BLaER1 (cell line): ENCODE measurements around the gene CNOT3.
"Not testable (repeated sequence)": the region's sequence is repeated elsewhere in the genome, so short reads cannot be mapped to it uniquely, and the experiment has no call there.

Experiments used
- H3K27ac ChIP-seq: shearing (Covaris generic); formaldehyde crosslinking; 2 replicates; pipeline ENCODE4 v1.8.1; 2022
- H3K27me3 ChIP-seq: shearing (Covaris generic); formaldehyde crosslinking; 2 replicates; pipeline ENCODE4 v1.8.1; 2022
- H3K36me3 ChIP-seq: shearing (Covaris generic); formaldehyde crosslinking; 2 replicates; pipeline ENCODE4 v1.8.1; 2022
- H3K4me1 ChIP-seq: shearing (Covaris generic); formaldehyde crosslinking; 2 replicates; pipeline ENCODE4 v1.8.1; 2022
- H3K4me2 ChIP-seq: shearing (Covaris generic); formaldehyde crosslinking; 2 replicates; pipeline ENCODE4 v1.8.1; 2022
- H3K4me3 ChIP-seq: shearing (Covaris generic); formaldehyde crosslinking; 2 replicates; pipeline ENCODE4 v1.8.1; 2022
- H3K9ac ChIP-seq: shearing (Covaris generic); formaldehyde crosslinking; 2 replicates; pipeline ENCODE4 v1.8.1; 2022
- H3K9me3 ChIP-seq: shearing (Covaris generic); formaldehyde crosslinking; 2 replicates; pipeline ENCODE4 v1.8.1; 2022
- H4K20me1 ChIP-seq: shearing (Covaris generic); formaldehyde crosslinking; 2 replicates; pipeline ENCODE4 v1.8.1; 2022
- Cebpa-rat ChIP-seq: shearing (Covaris generic); IDR thresholded peaks from 2 replicates; pipeline ENCODE4 v1.8.1; 2022

Gene CNOT3

DNA sequence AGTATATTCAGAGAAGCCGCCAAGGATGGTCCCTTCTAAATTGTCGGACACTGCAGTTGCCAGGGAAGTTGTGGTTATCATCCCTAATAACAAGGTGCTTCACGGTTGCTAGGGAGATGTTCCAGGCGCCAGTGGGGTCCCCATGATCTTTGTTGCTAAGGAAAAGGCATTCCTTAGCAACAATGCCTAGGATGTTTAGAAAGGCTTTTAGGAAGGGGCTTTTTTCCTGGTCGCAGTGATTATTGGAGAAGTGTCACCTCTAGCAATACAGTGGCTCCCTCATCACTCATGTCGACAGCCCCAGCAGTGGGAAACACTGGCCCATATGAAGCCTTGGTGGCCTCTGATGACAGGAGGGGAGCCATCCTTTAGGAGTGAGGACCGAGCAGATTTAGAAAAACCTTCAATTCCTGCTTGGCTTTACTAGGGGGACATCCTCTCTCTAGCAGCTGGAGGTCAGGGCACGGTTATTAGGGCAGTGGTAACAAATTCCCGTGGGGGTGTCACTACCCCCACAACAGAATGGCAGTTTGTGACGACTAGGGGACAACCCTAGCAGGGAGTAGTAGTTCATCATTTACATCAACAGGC is 41.8 kb downstream of the CNOT3 start:
- H3K4me2 ChIP-seq = peak overlapping the region; percentile 76
- TF ChIP-seq Cebpa-rat = no peak
- H4K20me1 ChIP-seq = peaks cover 17% of the 10 kb centered on the region
- H3K4me3 ChIP-seq = peak overlapping the region; percentile 23
- no peaks in the 10 kb centered on the region for H3K27me3 ChIP-seq
- H3K4me1 ChIP-seq = peaks cover 43% of the 10 kb centered on the region
- peaks cover 65% of the 10 kb centered on the region for H3K36me3 ChIP-seq
- H3K27ac ChIP-seq = peak overlapping the region; percentile 77
- H3K9me3 ChIP-seq = no peaks in the 10 kb centered on the region
- peak overlapping the region; percentile 36; the same call in 1 of the 2 replicates for H3K9ac ChIP-seq

DNA sequence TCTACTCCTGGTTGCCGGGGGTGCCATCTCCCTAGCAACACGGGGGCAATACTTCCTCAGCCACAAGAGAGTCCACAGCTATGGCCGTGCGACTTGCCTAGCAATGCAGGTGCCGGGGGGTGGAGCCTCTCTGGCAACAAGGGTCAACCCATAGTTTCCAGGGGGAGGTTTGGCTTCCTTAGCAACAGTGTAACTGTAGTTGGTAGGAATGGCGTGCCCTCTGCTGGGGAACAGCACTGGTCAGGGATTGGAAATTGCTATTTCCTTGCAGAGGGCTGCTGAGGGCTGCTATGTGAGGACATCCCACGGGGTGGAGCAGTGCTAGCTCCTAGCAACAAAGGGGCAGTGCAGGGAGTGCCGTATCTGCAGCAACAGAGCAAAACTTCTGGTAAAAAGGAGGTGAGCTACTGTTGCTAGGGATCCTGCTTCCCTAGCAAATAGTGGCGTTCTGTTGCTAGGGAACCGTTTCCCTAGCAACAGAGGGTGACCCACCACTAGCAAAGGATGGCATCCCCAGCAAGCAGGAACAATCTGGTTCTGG is 42.4 kb downstream of the CNOT3 start:
- H3K4me2 ChIP-seq = peak overlapping the region; percentile 76
- peaks cover 37% of the 10 kb centered on the region for H3K4me1 ChIP-seq
- no peaks in the 10 kb centered on the region for H3K9me3 ChIP-seq
- 0 out of 2 replicates have a peak overlapping the region, but pooled peaks have one; percentile 38 for H3K9ac ChIP-seq
- peaks cover 17% of the 10 kb centered on the region for H4K20me1 ChIP-seq
- TF ChIP-seq Cebpa-rat = no peak
- no peak overlapping the region for H3K4me3 ChIP-seq
- H3K27me3 ChIP-seq = no peaks in the 10 kb centered on the region
- H3K36me3 ChIP-seq = peaks cover 68% of the 10 kb centered on the region
- 0 out of 2 replicates have a peak overlapping the region, but pooled peaks have one; percentile 30 for H3K27ac ChIP-seq

DNA sequence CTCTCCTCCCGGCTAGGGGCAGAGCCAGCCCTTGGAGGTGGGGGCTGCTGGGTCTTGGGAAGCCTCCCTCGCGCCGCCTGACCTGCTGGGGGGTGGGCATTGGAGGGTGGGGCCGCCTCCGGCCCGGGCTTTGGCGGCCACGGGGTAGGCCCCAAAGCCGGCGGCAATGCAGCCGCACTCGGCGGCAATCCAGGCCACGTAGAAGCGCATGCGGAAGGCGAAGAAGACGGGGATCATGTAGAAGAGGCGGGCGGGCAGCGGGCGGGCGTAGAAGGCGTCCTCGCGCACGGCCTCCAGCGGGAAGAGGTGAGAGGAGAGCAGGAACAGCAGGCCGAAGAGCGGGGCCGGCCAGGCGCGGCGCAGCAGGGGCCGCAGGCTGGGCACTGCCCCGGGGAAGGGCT is 43.1 kb downstream of the CNOT3 start:
- 0 out of 2 replicates have a peak overlapping the region, but pooled peaks have one; percentile 38 for H3K9ac ChIP-seq
- peaks cover 17% of the 10 kb centered on the region for H4K20me1 ChIP-seq
- peaks cover 68% of the 10 kb centered on the region for H3K36me3 ChIP-seq
- peak overlapping the region; percentile 76 for H3K4me2 ChIP-seq
- TF ChIP-seq Cebpa-rat = no peak
- 0 out of 2 replicates have a peak overlapping the region, but pooled peaks have one; percentile 30 for H3K27ac ChIP-seq
- H3K4me1 ChIP-seq = peaks cover 30% of the 10 kb centered on the region
- H3K9me3 ChIP-seq = no peaks in the 10 kb centered on the region
- no peaks in the 10 kb centered on the region for H3K27me3 ChIP-seq
- H3K4me3 ChIP-seq = no peak overlapping the region

- H3K27me3 ChIP-seq, H3K4me2 ChIP-seq, H3K27ac ChIP-seq, H3K9ac ChIP-seq, H3K4me3 ChIP-seq, H3K9me3 ChIP-seq: not testable (repeated sequence)
- H4K20me1 ChIP-seq = peaks cover 18% of the 10 kb centered on the region
- peaks cover 67% of the 10 kb centered on the region for H3K36me3 ChIP-seq
- H3K4me1 ChIP-seq = peaks cover 31% of the 10 kb centered on the region
These were observed 44.3 kb downstream of the CNOT3 start for GRCh38 chr19:54181894-54182293.

DNA sequence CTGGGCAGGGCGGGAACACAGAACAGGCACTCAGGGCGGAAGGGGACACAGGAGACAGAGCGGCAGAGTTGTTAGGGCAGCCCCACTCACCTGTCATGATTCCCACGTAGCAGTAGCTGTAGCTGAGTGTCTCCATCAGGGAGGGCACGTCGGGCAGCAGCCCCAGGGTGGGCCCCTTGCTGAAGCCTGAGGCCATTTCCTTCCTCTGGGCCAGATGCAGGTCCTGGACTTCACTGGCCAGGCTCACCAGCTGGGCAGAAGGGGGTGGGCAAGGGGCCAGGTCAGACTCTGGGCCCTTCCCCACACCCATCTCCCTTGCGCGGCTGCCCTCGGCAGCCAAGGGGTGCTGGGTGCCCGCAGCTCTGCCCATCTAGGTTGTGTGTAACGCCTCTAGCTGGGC is 45.9 kb downstream of the CNOT3 start:
- Histone ChIP-seq H3K4me1 (peaks cover 41% of the 10 kb centered on the region), H3K9me3 (no peaks in the 10 kb centered on the region), H3K36me3 (peaks cover 62% of the 10 kb centered on the region), H3K27ac (no peak overlapping the region), H3K9ac (no peak overlapping the region), H4K20me1 (peaks cover 26% of the 10 kb centered on the region), H3K4me3 (no peak overlapping the region), H3K4me2 (no peak overlapping the region), H3K27me3 (no peaks in the 10 kb centered on the region)
- no peak for TF ChIP-seq Cebpa-rat

- Histone ChIP-seq H3K9ac (0 out of 2 replicates have a peak overlapping the region, but pooled peaks have one; percentile 89), H3K27ac (peak overlapping the region; percentile 89), H4K20me1 (peaks cover 10% of the 10 kb centered on the region), H3K27me3 (no peaks in the 10 kb centered on the region), H3K4me2 (no peak overlapping the region), H3K4me3 (no peak overlapping the region), H3K36me3 (peaks cover 46% of the 10 kb centered on the region), H3K9me3 (no peaks in the 10 kb centered on the region), H3K4me1 (peaks cover 20% of the 10 kb centered on the region)
- no peak for TF ChIP-seq Cebpa-rat
These were observed 48.8 kb downstream of the CNOT3 start for GRCh38 chr19:54186351-54186750.

- H3K36me3 ChIP-seq = peaks cover 46% of the 10 kb centered on the region
- TF ChIP-seq Cebpa-rat = no peak
- no peaks in the 10 kb centered on the region for H3K9me3 ChIP-seq
- peak overlapping the region; percentile 89 for H3K27ac ChIP-seq
- no peaks in the 10 kb centered on the region for H3K27me3 ChIP-seq
- H3K4me3 ChIP-seq = no peak overlapping the region
- H4K20me1 ChIP-seq = peaks cover 16% of the 10 kb centered on the region
- H3K4me1 ChIP-seq = peaks cover 22% of the 10 kb centered on the region
- peak overlapping the region; percentile 99 for H3K4me2 ChIP-seq
- peak overlapping the region; percentile 89 for H3K9ac ChIP-seq
These were observed 49.4 kb downstream of the CNOT3 start for GRCh38 chr19:54186934-54187381.

GRCh38 chr19:54188215-54188871 is 50.8 kb downstream of the CNOT3 start:
- peak overlapping the region; percentile 99 for H3K4me2 ChIP-seq
- no peaks in the 10 kb centered on the region for H3K9me3 ChIP-seq
- peaks cover 27% of the 10 kb centered on the region for H4K20me1 ChIP-seq
- peak overlapping the region; percentile 89 for H3K9ac ChIP-seq
- TF ChIP-seq Cebpa-rat = no peak
- peak overlapping the region; percentile 78 for H3K4me3 ChIP-seq
- peaks cover 36% of the 10 kb centered on the region for H3K4me1 ChIP-seq
- H3K36me3 ChIP-seq = peaks cover 46% of the 10 kb centered on the region
- no peaks in the 10 kb centered on the region for H3K27me3 ChIP-seq
- H3K27ac ChIP-seq = peak overlapping the region; percentile 89

DNA sequence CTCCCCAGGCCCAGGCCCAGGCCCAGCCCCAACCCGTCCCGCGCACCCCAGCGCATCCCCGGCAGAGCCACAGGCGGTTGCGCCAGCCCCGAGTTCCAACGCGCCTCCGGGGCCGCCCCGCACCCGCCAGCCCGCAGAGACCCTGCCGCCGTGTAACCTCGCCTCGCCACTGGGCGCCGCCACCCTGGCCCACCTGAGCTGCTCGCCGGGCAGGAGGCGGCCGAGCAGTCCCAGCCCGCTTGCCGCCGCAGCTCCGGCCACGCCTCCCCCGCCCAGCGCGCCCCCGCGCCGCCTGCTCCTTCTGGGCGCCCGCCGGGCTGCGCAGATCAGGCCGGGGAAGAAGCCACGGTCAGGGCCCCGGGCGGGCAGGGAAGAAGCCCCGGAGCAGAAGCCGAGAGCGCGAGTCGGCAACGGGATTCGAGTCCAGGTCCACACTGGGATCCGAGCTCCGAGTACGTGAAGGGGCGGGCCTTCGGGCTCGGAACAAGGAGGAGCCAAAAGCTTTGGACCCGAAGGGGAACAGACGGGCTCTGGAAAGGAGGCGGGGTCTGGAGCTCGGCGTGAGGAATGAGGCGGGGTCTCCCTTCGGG is 51.7 kb downstream of the CNOT3 start, which contains the start of gene MBOAT7:
Gene MBOAT7 (minus strand): TSS at position 436 of the 590 bp plus-strand sequence. CDS start 1,072 bp downstream, outside the sequence.
- peak within 1 kb of the TSS; percentile 89 for H3K9ac ChIP-seq
- peaks cover 46% of the 10 kb centered on the region for H3K36me3 ChIP-seq
- peak within 1 kb of the TSS; percentile 81 for H3K4me3 ChIP-seq
- no peak for TF ChIP-seq Cebpa-rat
- H3K4me2 ChIP-seq = peak within 1 kb of the TSS; percentile 99
- H3K27ac ChIP-seq = peak within 1 kb of the TSS; percentile 95
- peaks cover 27% of the 10 kb centered on the region for H4K20me1 ChIP-seq
- H3K9me3 ChIP-seq = no peaks in the 10 kb centered on the region
- peaks cover 36% of the 10 kb centered on the region for H3K4me1 ChIP-seq
- H3K27me3 ChIP-seq = no peaks in the 10 kb centered on the region
